GM13976 (cell line): ENCODE results near the gene ADTRP.

Experiments
- DNase-seq: peaks from one replicate; pipeline ENCODE4 v3.0.0; 2012; ENCODE audit warnings: low spot score
- CTCF ChIP-seq: IDR thresholded peaks from 2 replicates; pipeline ENCODE4 v1.5.1; 2012; ENCODE audit warnings: borderline replicate concordance, mild to moderate bottlenecking; ENCODE audit not compliant: insufficient read depth; ENCODE audit errors: extremely low read depth, missing control alignments, control extremely low read depth
- in situ Hi-C: fragments of 300-500 bp; cut with MboI; formaldehyde crosslinking; loops from one replicate; pipeline ENCODE4 v1.12.0; 2022; ENCODE audit warnings: low sequenced_read_pairs, mixed read lengths, inconsistent platforms; ENCODE audit not compliant: unreplicated experiment

The ADTRP gene

DNA sequence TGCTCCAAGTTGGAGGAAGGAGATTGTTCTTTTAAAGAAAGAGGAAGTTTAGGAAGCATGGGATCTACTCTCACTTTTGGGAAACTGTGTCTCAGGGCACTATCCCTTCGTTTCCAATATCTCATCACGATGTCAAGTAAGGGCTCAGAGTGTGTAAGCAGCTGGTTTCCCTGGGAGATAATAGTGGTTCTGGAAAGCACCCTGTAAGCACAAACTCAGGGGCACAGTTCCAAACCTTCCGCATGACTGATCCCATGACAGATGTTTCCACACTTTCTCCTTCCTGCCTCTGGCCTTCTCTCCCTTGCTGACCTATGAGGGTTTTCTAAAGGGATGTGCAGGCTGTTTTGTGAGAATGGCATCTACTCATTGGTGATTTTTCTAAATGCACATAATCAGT lies 33.9 kb downstream of the ADTRP start:
- TF ChIP-seq CTCF: no peak
- no peak for DNase-seq
- in situ Hi-C loops: no loop called here

DNA sequence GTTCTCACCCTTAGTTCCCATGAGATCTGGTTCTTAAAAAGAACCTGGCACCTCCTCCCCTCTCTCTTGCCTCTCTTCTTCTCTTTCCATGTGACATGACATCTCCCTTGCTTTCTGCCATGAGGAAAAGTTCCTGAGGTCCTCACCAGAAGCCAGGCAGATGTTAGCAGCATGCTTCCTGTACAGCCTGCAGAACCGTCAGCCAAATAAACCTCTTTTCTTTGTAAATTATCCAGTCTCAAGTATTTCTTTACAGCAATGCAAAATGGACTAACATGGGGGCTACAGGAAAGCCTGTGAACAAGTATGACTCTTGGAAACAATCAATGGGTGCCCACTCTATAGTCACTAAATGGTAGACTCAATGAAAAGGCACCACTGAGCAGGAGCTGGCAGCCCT lies 34.5 kb downstream of the ADTRP start:
- in situ Hi-C loops: no loop called here
- no peak for TF ChIP-seq CTCF

GRCh38 chr6:11740875-11741274 lies 37.7 kb downstream of the ADTRP start:
- no peak for TF ChIP-seq CTCF
- in situ Hi-C loops: no loop called here
- DNase-seq: no peak

More for the DNA sequence above, 34.5 kb downstream of the ADTRP start:
- no peak for DNase-seq

- DNase-seq: no peak
- TF ChIP-seq CTCF: no peak
- in situ Hi-C loops: loop anchor here (10.0 kb wide), 1 partner anchor 86 kb away; no protein-coding TSS in a partner anchor
These were observed 39.8 kb downstream of the ADTRP start for GRCh38 chr6:11738661-11739375.

DNA sequence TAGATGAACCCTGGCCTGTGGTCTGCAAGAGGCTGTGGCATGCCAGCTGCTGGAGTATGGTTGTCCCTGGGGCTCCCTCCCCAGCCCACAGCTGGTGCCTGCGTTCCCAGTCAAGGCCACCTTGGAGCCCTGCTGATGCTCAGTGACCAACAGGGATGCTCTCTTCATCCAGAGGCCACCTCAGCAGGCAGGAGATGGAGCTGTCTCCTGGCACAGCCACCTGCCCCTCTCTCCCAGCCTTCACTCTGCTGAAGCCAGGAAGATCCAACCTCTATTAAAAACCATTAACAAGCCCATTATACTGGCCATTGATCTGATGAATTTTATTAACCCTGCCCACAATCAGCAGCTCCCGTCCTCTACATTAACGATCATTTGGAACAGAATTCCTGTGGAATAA lies 40.4 kb downstream of the ADTRP start:
- in situ Hi-C loops: loop anchor here (10.0 kb wide), 1 partner anchor 87 kb away; no protein-coding TSS in a partner anchor
- TF ChIP-seq CTCF: no peak
- no peak for DNase-seq

DNA sequence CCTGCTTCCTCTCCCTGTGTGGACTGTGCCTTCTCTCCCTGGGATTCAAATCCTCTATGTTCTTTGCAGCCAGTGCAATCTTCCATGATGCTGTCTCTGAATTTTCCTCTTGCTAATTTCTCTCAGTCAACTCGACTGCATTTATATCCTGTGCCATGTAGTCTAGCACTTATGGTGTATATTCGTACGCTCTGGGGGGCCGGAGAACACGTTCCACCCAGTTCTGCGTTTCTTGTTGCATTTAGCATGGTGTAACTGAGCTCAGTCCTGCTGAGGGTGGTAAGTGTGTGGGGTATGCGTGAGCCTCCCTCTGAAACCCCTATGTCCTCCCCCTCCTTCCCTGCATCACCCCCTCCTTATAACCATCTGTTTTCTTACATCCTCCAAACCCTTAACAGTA lies 42.0 kb downstream of the ADTRP start:
- DNase-seq: no peak
- in situ Hi-C loops: loop anchor here (10.0 kb wide), 1 partner anchor 88 kb away; no protein-coding TSS in a partner anchor
- TF ChIP-seq CTCF: no peak
